Peyer's patch (tissue), 4 donors: ENCODE measurements around the gene C1orf94. TPM values are rescaled to one million over a fixed set of nuclear protein-coding genes. Genes with fewer than 3 reads are reported as not detected.

ENCODE experiments used
- DNase-seq, 3 donors: peaks; one replicate each; pipeline ENCODE4 v3.0.0-alpha.2; 2017 to 2019
- H3K27ac ChIP-seq, 4 donors: fragments of 200-600 bp; sonication (generic); one replicate each; pipeline ENCODE4 v1.5.1; 2016 to 2019
- H3K27me3 ChIP-seq, 2 donors: fragments of 200-600 bp; sonication (generic); one replicate each; pipeline ENCODE4 v1.5.1; 2019
- H3K36me3 ChIP-seq, 3 donors: fragments of 200-600 bp; sonication (generic); one replicate each; pipeline ENCODE4 v1.5.1; 2016 to 2019
- H3K4me1 ChIP-seq, 4 donors: fragments of 200-600 bp; sonication (generic); one replicate each; pipeline ENCODE4 v1.5.1; 2016 to 2019
- H3K4me3 ChIP-seq, 4 donors: fragments of 200-600 bp; sonication (generic); 1 replicate in 3 of 4; 2 replicates in 1 of 4; pipeline ENCODE4 v1.5.1; 2016 to 2019; ENCODE audit warnings: mild to moderate bottlenecking in 1 of 4
- H3K9me3 ChIP-seq, 4 donors: fragments of 200-600 bp; sonication (generic); one replicate each; pipeline ENCODE4 v1.5.1; 2016 to 2019; ENCODE audit warnings: mild to moderate bottlenecking in 1 of 4
- POLR2A ChIP-seq, 2 donors: fragments of 450-650 bp; IDR thresholded peaks; one replicate each; pipeline ENCODE4 v1.5.1; 2017; ENCODE audit warnings: antibody characterized with exemption in 2 of 2, mild to moderate bottlenecking in 2 of 2, moderate library complexity in 2 of 2
- total RNA-seq, 4 donors: library from RNA; depleted of rRNA; stranded (reverse); fragments of >200 nt; gene quantifications; one replicate each; pipeline ENCODE4 v1.1.0, GENCODE V29; 2016
- TF ChIP-seq, protein P1 (sequence below), 6 experiments: fragments of 450-650 bp in 4 of 6; fragments of 200-600 bp in 2 of 6; sonication (generic) in 1 of 6; IDR thresholded peaks; one replicate each; pipeline ENCODE4 v1.5.1; 2017 to 2019; ENCODE audit warnings: antibody characterized with exemption in 6 of 6, mild to moderate bottlenecking in 3 of 6, moderate library complexity in 1 of 6

C1orf94 gene, protein sequence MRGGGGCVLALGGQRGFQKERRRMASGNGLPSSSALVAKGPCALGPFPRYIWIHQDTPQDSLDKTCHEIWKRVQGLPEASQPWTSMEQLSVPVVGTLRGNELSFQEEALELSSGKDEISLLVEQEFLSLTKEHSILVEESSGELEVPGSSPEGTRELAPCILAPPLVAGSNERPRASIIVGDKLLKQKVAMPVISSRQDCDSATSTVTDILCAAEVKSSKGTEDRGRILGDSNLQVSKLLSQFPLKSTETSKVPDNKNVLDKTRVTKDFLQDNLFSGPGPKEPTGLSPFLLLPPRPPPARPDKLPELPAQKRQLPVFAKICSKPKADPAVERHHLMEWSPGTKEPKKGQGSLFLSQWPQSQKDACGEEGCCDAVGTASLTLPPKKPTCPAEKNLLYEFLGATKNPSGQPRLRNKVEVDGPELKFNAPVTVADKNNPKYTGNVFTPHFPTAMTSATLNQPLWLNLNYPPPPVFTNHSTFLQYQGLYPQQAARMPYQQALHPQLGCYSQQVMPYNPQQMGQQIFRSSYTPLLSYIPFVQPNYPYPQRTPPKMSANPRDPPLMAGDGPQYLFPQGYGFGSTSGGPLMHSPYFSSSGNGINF
- not detected for total RNA-seq

DNA sequence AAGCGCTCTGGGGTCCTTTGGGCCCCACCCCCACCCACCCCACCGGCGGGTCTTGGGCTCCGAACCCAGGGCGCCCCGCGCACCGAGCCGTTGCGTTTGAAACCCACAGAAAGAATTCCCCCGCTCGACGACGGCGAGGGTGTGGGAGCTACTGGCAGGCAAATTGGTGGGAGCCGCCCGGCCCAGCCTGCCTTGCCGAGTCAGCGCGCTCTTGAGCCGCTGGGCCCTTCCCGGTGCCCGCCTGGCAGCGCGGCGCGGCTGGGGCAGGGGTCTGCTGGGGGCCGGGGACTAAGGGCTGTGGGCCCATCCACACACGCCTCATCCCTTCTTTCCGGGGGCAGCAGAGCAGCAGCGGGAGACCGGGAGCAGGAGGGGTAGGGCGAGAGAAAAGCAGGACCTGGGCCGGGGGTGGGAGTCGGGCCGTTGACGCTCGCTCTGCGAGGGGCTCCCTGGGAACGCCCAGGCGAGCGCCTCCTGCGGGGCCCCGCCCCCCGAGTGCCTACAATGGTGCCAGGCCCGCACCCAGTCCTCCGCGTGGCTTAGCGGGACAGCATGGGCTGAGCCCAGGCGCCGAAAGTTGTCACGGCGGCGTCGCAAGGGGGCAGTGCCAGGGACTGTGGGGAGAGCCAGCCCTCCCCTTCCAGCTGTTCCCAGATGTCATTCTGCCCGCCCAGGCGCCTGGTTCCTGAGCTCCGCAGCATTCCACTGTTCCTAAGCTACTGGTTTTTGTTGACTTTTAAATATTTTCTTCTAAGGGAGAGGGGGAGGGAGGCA, at the start of gene C1orf94:
TSS of gene C1orf94 (plus strand) at position 78 of the 774 bp plus-strand sequence. CDS start 883 bp downstream, outside the sequence.
- Histone ChIP-seq H3K36me3 (no peaks in the 10 kb centered on the region), H3K27me3 (peaks cover 0 to 4% of the 10 kb centered on the region in 2 donors), H3K4me3 (no peak within 1 kb of the TSS), H3K27ac (no peak within 1 kb of the TSS), H3K4me1 (no peaks in the 10 kb centered on the region), H3K9me3 (no peaks in the 10 kb centered on the region)
- DNase-seq = no peak
- TF ChIP-seq POLR2A (IDR thresholded peaks at IDR 0.05) = no peak
- TF ChIP-seq, protein P1, sequence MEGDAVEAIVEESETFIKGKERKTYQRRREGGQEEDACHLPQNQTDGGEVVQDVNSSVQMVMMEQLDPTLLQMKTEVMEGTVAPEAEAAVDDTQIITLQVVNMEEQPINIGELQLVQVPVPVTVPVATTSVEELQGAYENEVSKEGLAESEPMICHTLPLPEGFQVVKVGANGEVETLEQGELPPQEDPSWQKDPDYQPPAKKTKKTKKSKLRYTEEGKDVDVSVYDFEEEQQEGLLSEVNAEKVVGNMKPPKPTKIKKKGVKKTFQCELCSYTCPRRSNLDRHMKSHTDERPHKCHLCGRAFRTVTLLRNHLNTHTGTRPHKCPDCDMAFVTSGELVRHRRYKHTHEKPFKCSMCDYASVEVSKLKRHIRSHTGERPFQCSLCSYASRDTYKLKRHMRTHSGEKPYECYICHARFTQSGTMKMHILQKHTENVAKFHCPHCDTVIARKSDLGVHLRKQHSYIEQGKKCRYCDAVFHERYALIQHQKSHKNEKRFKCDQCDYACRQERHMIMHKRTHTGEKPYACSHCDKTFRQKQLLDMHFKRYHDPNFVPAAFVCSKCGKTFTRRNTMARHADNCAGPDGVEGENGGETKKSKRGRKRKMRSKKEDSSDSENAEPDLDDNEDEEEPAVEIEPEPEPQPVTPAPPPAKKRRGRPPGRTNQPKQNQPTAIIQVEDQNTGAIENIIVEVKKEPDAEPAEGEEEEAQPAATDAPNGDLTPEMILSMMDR (IDR thresholded peaks at IDR 0.05) = no peak

GRCh38 chr1:34127006-34128000, 49.4 kb upstream of the C1orf94 start:
- TF ChIP-seq, protein P1 (IDR thresholded peaks at IDR 0.05) = no peak
- no peak for TF ChIP-seq POLR2A (IDR thresholded peaks at IDR 0.05)
- Histone ChIP-seq H3K27ac (no peak overlapping the region), H3K36me3 (no peaks in the 10 kb centered on the region), H3K27me3 (no peaks in the 10 kb centered on the region), H3K4me1 (no peaks in the 10 kb centered on the region), H3K9me3 (no peaks in the 10 kb centered on the region), H3K4me3 (no peak overlapping the region)
- DNase-seq = no peak

DNA sequence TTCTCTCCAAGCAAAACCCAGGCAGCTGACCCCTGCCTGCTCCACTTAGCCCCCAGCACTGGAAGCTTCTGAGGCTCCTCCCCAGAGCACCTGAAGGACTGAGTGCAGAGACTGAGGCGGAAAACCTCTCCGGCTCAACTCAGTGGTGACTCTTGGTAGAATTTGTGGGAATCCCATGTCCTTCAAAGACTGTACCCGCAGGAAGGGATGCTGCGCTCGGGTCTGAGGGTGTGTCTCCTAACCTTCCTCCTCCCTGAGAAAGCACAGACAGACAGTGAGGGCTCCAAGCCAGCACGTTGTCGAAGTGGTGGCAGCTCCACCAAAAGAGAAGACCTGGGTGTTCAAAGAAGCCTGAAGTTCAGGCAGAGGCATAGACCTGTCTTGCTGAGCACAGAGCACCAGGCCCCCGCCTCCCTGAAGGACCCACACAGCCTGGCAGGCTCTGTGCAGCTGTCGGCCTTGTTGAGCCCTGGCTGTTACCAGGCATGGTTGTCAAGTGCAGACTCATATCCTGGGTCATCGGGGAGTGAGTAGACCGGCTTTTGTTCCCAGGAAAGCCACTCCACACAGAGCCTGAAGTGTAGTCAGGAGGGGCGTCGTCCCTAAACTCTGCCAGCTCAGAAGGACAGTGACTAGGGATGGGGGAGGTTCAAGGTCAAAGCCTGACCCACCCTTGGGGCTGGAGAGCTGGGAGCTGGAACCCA, 48.4 kb upstream of the C1orf94 start:
- no peak for TF ChIP-seq POLR2A (IDR thresholded peaks at IDR 0.05)
- TF ChIP-seq, protein P1 (IDR thresholded peaks at IDR 0.05) = no peak
- DNase-seq = no peak
- H3K4me3 ChIP-seq = no peak overlapping the region
- H3K27ac ChIP-seq = no peak overlapping the region
- H3K9me3 ChIP-seq = no peaks in the 10 kb centered on the region
- H3K36me3 ChIP-seq = no peaks in the 10 kb centered on the region
- H3K4me1 ChIP-seq = no peaks in the 10 kb centered on the region
- H3K27me3 ChIP-seq = no peaks in the 10 kb centered on the region

- no peak for TF ChIP-seq POLR2A (IDR thresholded peaks at IDR 0.05)
- no peaks in the 10 kb centered on the region for H3K36me3 ChIP-seq
- no peaks in the 10 kb centered on the region for H3K4me1 ChIP-seq
- H3K27ac ChIP-seq = no peak overlapping the region
- H3K27me3 ChIP-seq = no peaks in the 10 kb centered on the region
- no peak overlapping the region for H3K4me3 ChIP-seq
- no peaks in the 10 kb centered on the region for H3K9me3 ChIP-seq
- no peak for DNase-seq
Measured at GRCh38 chr1:34129630-34130029, 47.1 kb upstream of the C1orf94 start.

GRCh38 chr1:34130306-34130705, 46.4 kb upstream of the C1orf94 start:
- no peak for DNase-seq
- H3K27me3 ChIP-seq = no peaks in the 10 kb centered on the region
- TF ChIP-seq, protein P1 (IDR thresholded peaks at IDR 0.05) = no peak
- no peak for TF ChIP-seq POLR2A (IDR thresholded peaks at IDR 0.05)
- H3K9me3 ChIP-seq = no peaks in the 10 kb centered on the region
- no peaks in the 10 kb centered on the region for H3K36me3 ChIP-seq
- H3K4me3 ChIP-seq = no peak overlapping the region
- no peaks in the 10 kb centered on the region for H3K4me1 ChIP-seq
- H3K27ac ChIP-seq = no peak overlapping the region
